Fibroblast of peridontal ligament (primary cell): ENCODE results near the gene PELI3.
A peak's percentile ranks its signal among the peaks of the same experiment; 100 is the strongest.

Experiments used
- DNase-seq: peaks from one replicate; pipeline ENCODE4 v3.0.0-alpha.2; 2010; ENCODE audit errors: extremely low read depth

Gene PELI3

DNA sequence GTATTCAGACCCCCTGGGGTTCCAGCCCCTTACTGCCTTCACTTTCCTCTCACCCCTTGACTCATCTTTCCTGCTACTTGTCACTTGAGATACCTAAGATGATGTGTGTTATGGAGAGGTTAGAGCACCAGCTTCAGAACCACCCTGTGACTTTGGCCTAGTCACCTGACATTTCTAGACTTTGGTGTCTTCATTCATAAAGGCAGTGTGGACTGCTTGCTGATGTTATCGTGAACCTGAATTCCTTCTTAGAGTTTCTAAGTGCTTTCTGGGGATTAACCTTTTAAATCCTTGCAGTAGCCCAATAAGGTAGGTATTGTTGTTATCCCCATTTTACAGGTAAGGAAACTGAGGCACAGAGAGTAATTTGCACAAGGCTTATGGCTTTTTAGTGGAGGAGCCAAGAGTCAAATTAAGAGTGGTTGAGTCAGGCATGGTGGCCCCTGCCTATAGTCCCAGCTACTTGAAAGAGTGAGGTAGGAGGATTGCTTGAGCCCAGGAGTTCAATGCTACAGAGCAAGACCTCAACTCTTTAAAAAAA, 38.6 kb downstream of the PELI3 start:
- no peak for DNase-seq

- no peak for DNase-seq
Observed at GRCh38 chr11:66509131-66509561, 42.4 kb downstream of the PELI3 start.

DNA sequence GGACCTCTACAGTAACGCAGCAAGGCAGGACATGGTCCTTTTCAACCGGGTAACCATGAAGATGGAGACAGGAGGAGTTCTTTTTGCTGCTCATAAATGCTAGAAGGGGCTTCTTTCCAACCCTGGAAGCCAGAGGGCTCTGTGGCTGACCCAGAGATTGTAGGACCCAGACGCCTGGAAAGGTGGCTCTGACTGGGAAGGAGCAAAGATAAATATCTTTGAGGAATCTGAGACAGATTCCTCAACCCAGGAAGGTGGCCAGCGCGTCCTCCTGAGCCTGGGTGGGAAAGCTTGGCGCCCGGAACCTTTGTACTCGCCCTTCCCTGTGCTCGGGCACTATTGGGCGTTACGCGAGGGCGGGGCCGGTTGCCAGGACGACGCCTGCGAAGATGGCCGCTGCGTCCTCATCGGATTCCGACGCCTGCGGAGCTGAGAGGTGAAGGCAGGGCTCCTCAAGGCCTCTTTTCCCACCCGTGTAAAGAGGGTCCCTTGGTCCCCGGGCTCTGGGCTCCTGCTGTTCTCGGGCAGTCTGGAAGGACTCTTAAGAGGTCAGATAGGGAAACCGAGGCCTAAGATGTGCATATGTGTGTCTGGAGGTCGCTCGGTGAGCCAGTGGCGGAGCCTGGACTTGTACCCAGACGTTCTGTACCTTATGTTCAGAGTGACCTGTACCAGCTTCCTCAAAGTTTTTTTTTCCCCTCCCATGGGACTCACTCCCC, 43.7 kb downstream of the PELI3 start, which contains the start of gene BBS1:
TSS of gene BBS1 (plus strand) at position 365 of the 719 bp plus-strand sequence. CDS start at position 390, 25 bp downstream.
- DNase-seq = peak; percentile 73

DNA sequence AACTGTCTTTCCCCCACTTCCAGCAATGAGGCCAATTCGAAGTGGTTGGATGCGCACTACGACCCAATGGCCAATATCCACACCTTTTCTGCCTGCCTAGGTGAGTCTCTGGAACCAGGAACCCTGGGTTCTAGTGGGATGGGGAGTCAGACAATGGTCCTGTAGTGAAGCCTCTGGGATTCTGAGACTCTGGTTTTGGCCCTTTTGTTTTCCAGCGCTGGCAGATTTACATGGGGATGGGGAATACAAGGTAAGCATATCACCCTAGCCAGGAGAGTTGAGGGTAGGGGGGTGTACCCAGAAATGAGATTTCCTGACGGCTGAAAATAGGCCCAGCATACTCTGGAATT, 44.3 kb downstream of the PELI3 start:
- no peak for DNase-seq

DNA sequence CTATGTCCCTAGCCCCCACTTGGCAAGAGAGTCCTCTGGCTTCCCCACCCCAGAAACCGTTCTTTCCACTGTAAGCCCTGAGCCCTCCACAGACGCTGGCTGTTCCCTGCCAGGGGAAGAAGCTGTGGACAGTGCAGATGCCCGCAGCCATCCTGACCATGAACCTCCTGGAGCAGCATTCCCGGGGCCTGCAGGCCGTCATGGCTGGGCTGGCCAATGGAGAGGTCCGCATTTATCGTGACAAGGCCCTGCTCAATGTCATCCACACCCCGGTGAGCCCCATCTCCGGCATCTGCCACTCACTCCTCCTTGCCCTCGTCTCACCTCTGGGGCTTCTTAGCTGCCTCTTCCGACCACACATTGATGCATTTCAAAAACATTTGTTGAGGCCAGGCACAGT, 56.9 kb downstream of the PELI3 start:
- no peak for DNase-seq

DNA sequence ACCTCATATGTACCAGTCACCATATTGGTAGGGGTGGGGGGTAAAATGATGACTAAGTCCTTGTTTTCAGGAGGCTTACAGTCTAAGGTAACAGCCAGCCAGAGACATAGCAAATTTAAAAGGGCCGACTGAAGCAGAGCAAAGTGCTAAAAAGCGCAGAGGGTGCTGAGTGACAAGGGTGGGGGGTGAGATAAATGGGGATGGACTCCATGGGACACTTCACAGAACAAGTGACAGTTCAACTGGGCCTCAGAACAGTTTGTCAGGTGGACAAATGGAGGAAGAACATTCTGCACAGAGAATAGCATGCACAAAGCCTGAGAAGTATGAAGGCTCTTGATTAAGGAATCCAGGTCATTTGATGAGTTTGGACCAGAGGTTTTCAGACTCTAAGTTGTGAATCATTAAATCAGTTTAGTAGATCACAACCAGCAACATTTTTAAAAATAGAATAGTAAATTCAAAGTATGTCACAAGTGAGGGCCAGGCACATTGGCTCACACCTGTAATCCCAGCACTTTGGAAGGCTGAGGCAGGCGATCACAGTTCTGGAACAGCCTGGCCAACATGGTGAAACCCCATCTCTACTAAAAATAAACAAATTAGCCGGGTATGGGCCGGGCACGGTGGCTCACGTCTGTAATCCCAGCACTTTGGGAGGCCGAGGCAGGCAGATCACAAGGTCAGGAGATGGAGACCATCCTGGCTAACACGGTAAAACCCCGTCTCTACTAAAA, 57.8 kb downstream of the PELI3 start:
- no peak for DNase-seq
